IgD-negative memory B cell (primary cell): Measurements from ENCODE around the gene SDCCAG8. TPM values are rescaled to one million over a fixed set of nuclear protein-coding genes. Genes with fewer than 3 reads are reported as not detected.
A peak's percentile ranks its signal among the peaks of the same experiment; 100 is the strongest.
"Not testable (repeated sequence)": the region's sequence is repeated elsewhere in the genome, so short reads cannot be mapped to it uniquely, and the experiment has no call there.

Experiments used
- H3K27ac Mint-ChIP-seq, 3 donors: one replicate each; pipeline ENCODE4 v1.8.0; 2020 to 2022; ENCODE audit warnings: mild to moderate bottlenecking in 3 of 3, mixed read lengths in 3 of 3, moderate library complexity in 1 of 3
- H3K27me3 Mint-ChIP-seq: one replicate; pipeline ENCODE4 v1.8.0; 2021; ENCODE audit warnings: mixed read lengths
- H3K36me3 Mint-ChIP-seq: one replicate; pipeline ENCODE4 v1.8.0; 2020; ENCODE audit warnings: mild to moderate bottlenecking, mixed read lengths
- H3K4me1 Mint-ChIP-seq, 3 donors: one replicate each; pipeline ENCODE4 v1.8.0; 2020 to 2022; ENCODE audit warnings: mixed read lengths in 3 of 3, mild to moderate bottlenecking in 1 of 3
- H3K4me3 Mint-ChIP-seq, 4 donors: one replicate each; pipeline ENCODE4 v1.8.0; 2020 to 2022; ENCODE audit warnings: mild to moderate bottlenecking in 4 of 4, mixed read lengths in 4 of 4, moderate library complexity in 3 of 4
- H3K9me3 Mint-ChIP-seq, 3 donors: one replicate each; pipeline ENCODE4 v1.8.0; 2020 to 2021; ENCODE audit warnings: mixed read lengths in 3 of 3, mild to moderate bottlenecking in 1 of 3
- polyA plus RNA-seq: library from polyadenylated mRNA; unstranded; fragments of 300-500 nt; fragmentation: Illumina TruSeq; gene quantifications from one replicate; pipeline ENCODE4 v1.2.3, GENCODE V29; 2021

SDCCAG8 gene
- polyA plus RNA-seq, 1 donor from 2014 or later: 28.5 TPM

DNA sequence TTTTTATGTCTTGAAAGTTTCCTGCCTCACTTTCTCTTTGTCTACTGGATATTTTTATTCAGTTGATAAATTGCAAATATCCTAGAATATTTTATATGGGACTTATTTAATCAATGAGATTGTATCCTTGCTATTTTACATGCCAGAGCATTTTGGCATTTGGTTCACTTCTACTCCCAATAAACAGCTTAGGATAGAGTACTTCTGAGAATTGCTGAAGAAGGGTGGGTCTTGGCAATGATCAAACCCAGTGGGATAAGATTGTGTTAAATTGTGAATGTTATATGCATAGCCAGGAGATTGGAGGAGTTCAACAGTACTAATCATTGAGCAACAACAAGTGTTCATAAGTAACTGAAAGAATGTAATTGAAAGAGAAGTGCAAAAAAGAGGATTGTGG, 60.1 kb downstream of the SDCCAG8 start:
- no peak overlapping the region for H3K27ac Mint-ChIP-seq
- peaks cover 11 to 19% (median 19%) of the 10 kb centered on the region in 3 donors for H3K4me1 Mint-ChIP-seq
- no peaks in the 10 kb centered on the region for H3K27me3 Mint-ChIP-seq
- peaks cover 9% of the 10 kb centered on the region for H3K36me3 Mint-ChIP-seq
- no peak overlapping the region for H3K4me3 Mint-ChIP-seq
- H3K9me3 Mint-ChIP-seq: no peaks in the 10 kb centered on the region

DNA sequence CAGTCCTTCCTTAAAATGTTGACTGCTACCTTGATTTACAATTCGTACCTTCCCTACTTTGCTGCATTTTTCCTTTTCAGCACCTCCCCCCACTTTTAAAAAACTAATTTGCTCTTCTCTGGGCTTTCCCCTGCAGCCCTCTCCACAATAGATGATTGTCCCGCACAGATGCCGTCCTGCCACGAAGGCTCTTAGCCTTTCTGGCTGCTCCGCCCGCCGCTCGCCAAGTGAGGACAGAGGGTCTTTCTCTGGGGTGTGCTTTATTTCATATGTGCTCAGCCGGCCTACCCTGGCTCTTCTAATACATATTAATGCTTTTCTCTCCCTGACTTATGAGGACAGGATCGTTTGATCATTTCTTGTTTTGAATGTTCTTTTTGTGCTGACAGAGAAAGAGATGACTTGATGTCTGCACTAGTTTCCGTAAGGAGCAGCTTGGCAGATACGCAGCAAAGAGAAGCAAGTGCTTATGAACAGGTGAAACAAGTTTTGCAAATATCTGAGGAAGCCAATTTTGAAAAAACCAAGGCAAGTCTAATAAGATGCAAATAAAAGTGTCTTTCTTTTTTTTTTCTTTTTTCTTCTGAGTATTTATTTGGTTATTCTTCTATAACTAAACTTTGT, 60.6 kb downstream of the SDCCAG8 start:
- Mint-ChIP-seq H3K4me1 (peaks cover 11 to 19% (median 19%) of the 10 kb centered on the region in 3 donors), H3K9me3 (no peaks in the 10 kb centered on the region), H3K27ac (no peak overlapping the region), H3K27me3 (no peaks in the 10 kb centered on the region), H3K36me3 (peaks cover 9% of the 10 kb centered on the region), H3K4me3 (peak overlapping the region in 1 of 4 donors; percentile 31)

- Mint-ChIP-seq H3K4me1 (peaks cover 0 to 5% (median 2%) of the 10 kb centered on the region in 3 donors), H3K4me3 (no peak overlapping the region), H3K9me3 (no peaks in the 10 kb centered on the region), H3K27me3 (no peaks in the 10 kb centered on the region), H3K27ac (no peak overlapping the region), H3K36me3 (peaks cover 9% of the 10 kb centered on the region)
These were observed 64.4 kb downstream of the SDCCAG8 start for GRCh38 chr1:243320224-243320623.

DNA sequence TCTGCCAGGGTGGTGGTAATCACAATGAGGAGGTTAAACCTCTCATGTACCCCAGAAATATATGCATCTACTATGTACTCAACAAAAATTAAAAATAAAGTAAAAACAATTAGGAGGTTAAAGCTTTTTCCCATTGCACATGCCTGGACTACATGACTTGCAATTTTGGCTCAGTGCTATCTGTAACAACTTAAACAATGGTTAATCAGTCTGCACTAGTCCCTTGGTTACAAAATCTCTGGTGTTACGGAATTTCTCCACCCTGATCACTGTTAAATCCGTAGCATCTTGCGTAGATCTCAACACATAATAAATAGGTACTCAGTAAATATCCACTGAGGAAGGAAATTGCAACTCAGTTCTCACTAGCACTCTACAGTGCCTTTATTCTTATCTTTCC, 66.5 kb downstream of the SDCCAG8 start:
- no peaks in the 10 kb centered on the region for H3K27me3 Mint-ChIP-seq
- no peak overlapping the region for H3K27ac Mint-ChIP-seq
- peaks cover 0 to 1% (median 0%) of the 10 kb centered on the region in 3 donors for H3K4me1 Mint-ChIP-seq
- H3K9me3 Mint-ChIP-seq: no peaks in the 10 kb centered on the region
- H3K4me3 Mint-ChIP-seq: no peak overlapping the region
- peaks cover 2% of the 10 kb centered on the region for H3K36me3 Mint-ChIP-seq

DNA sequence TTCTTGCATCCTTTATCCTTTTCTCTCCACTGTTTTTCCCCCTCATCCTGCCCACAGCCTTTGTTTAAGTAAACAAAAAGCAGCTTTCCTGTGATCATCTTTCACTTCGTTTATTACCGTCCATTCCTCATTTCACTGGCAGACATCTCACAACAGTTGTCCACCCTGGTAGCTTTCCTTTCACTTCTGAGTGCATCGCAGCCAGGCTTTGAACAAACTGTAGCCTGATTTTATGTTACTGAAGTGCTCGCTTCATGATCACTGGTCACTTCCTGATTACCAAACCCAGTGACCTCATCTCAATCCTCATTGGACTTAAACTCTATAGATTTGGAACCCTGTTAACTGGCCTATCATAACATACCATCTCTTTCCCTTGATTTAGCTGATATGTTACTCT, 67.7 kb downstream of the SDCCAG8 start:
- Mint-ChIP-seq H3K27me3 (no peaks in the 10 kb centered on the region), H3K4me1 (peaks cover 0 to 1% (median 0%) of the 10 kb centered on the region in 3 donors), H3K9me3 (no peaks in the 10 kb centered on the region), H3K36me3 (peaks cover 2% of the 10 kb centered on the region), H3K27ac (no peak overlapping the region), H3K4me3 (no peak overlapping the region)

GRCh38 chr1:243325305-243325890, 69.6 kb downstream of the SDCCAG8 start:
- Mint-ChIP-seq H3K9me3 (no peaks in the 10 kb centered on the region), H3K27me3 (no peaks in the 10 kb centered on the region), H3K27ac (no peak overlapping the region), H3K4me3 (no peak overlapping the region), H3K4me1 (peaks cover 0 to 1% (median 0%) of the 10 kb centered on the region in 3 donors), H3K36me3 (no peaks in the 10 kb centered on the region)

- Mint-ChIP-seq H3K9me3 (no peaks in the 10 kb centered on the region), H3K4me1 (peaks cover 5 to 6% (median 5%) of the 10 kb centered on the region in 3 donors), H3K27ac (no peak overlapping the region), H3K4me3 (no peak overlapping the region), H3K36me3 (peaks cover 20% of the 10 kb centered on the region), H3K27me3 (no peaks in the 10 kb centered on the region)
These were observed 76.6 kb downstream of the SDCCAG8 start for GRCh38 chr1:243332440-243332839.

- no peaks in the 10 kb centered on the region for H3K27me3 Mint-ChIP-seq
- H3K27ac Mint-ChIP-seq: peak overlapping the region in 1 of 3 donors; percentile 71
- H3K4me3 Mint-ChIP-seq: no peak overlapping the region
- H3K36me3 Mint-ChIP-seq: peaks cover 21% of the 10 kb centered on the region
- peaks cover 5 to 6% (median 5%) of the 10 kb centered on the region in 3 donors for H3K4me1 Mint-ChIP-seq
- no peaks in the 10 kb centered on the region for H3K9me3 Mint-ChIP-seq
These were observed 79.5 kb downstream of the SDCCAG8 start for GRCh38 chr1:243335292-243335691.

GRCh38 chr1:243336163-243336562, 80.3 kb downstream of the SDCCAG8 start:
- Mint-ChIP-seq H3K36me3 (peaks cover 24% of the 10 kb centered on the region), H3K27ac (peak overlapping the region in 1 of 3 donors; percentile 12), H3K9me3 (no peaks in the 10 kb centered on the region), H3K27me3 (no peaks in the 10 kb centered on the region), H3K4me1 (peaks cover 5 to 7% (median 6%) of the 10 kb centered on the region in 3 donors), H3K4me3 (no peak overlapping the region)

GRCh38 chr1:243338848-243339247, 83.0 kb downstream of the SDCCAG8 start:
- not testable (repeated sequence) for H3K27me3 Mint-ChIP-seq, H3K4me1 Mint-ChIP-seq, H3K4me3 Mint-ChIP-seq, H3K9me3 Mint-ChIP-seq, H3K27ac Mint-ChIP-seq
- peaks cover 16% of the 10 kb centered on the region for H3K36me3 Mint-ChIP-seq

GRCh38 chr1:243341074-243341473, 85.2 kb downstream of the SDCCAG8 start:
- Mint-ChIP-seq H3K4me3 (no peak overlapping the region), H3K36me3 (peaks cover 11% of the 10 kb centered on the region), H3K27me3 (no peaks in the 10 kb centered on the region), H3K4me1 (peaks cover 6 to 10% (median 9%) of the 10 kb centered on the region in 3 donors), H3K9me3 (no peaks in the 10 kb centered on the region), H3K27ac (no peak overlapping the region)

DNA sequence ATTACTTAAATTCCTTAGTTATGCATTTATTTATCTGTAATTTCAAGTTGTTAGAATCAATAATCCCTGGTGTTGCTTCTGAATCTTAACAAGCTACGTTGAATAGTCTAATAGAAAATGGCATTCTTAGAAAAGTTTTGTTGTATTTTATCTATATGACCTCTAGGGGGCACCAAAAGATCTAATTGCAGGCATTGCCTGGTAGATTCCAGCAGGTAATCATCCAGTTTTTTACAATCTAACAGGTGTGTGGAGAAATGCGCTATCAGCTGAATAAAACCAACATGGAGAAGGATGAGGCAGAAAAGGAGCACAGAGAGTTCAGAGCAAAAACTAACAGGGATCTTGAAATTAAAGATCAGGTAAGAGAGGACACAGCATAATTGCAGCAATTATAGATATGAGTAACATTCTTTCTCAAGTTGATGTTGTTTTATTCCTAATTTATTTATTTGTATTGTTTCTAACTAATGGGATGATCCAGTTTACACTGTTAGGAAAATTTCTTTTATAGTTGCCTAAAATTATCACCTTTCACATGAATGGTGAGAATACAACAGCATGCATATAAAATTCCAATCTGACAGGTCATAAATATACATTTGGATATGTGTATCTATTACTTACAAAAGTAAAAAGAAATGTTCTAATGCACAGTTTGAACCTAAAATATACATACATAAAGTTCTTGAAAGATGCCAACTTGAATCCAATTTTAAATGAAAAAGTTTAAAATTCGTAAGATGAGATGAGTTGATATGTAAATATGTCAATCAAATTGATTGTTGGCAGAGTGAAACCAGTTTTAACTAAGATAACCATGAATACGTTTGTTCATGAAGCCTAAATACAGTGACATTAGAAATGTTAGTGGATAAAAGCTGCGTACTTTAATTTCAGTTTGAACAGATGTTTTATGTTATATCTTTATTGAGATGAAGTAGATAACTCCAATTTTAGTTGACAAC, 88.4 kb downstream of the SDCCAG8 start:
- Mint-ChIP-seq H3K9me3 (no peaks in the 10 kb centered on the region), H3K27me3 (no peaks in the 10 kb centered on the region), H3K36me3 (peaks cover 8% of the 10 kb centered on the region), H3K27ac (no peak overlapping the region), H3K4me3 (no peak overlapping the region), H3K4me1 (peaks cover 3 to 6% (median 5%) of the 10 kb centered on the region in 3 donors)

DNA sequence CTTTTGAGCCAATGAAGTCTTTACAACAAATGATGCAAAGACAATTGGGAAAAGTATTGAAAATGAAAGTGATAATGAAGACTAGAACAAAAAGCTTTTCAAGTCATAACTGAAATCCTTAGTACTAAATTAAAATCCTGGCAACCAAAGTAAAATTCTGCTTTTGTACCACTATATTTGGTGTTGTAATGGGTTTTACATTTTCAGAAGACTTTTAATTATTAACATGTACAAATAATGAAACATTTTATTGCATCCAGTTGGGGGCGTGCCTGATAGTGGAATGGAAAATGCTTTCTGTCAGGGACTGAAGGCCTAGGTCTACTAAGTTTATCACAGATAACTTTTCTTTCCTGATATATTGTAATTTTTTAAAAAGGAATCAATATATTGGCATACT, 89.4 kb downstream of the SDCCAG8 start:
- H3K27me3 Mint-ChIP-seq: no peaks in the 10 kb centered on the region
- no peak overlapping the region for H3K27ac Mint-ChIP-seq
- peaks cover 3 to 6% (median 5%) of the 10 kb centered on the region in 3 donors for H3K4me1 Mint-ChIP-seq
- H3K4me3 Mint-ChIP-seq: no peak overlapping the region
- no peaks in the 10 kb centered on the region for H3K9me3 Mint-ChIP-seq
- H3K36me3 Mint-ChIP-seq: peaks cover 7% of the 10 kb centered on the region

- H3K36me3 Mint-ChIP-seq: peaks cover 6% of the 10 kb centered on the region
- H3K27me3 Mint-ChIP-seq: no peaks in the 10 kb centered on the region
- peaks cover 3 to 5% (median 4%) of the 10 kb centered on the region in 3 donors for H3K4me1 Mint-ChIP-seq
- H3K4me3 Mint-ChIP-seq: no peak overlapping the region
- H3K27ac Mint-ChIP-seq: no peak overlapping the region
- H3K9me3 Mint-ChIP-seq: no peaks in the 10 kb centered on the region
These were observed 90.2 kb downstream of the SDCCAG8 start for GRCh38 chr1:243346016-243346415.

DNA sequence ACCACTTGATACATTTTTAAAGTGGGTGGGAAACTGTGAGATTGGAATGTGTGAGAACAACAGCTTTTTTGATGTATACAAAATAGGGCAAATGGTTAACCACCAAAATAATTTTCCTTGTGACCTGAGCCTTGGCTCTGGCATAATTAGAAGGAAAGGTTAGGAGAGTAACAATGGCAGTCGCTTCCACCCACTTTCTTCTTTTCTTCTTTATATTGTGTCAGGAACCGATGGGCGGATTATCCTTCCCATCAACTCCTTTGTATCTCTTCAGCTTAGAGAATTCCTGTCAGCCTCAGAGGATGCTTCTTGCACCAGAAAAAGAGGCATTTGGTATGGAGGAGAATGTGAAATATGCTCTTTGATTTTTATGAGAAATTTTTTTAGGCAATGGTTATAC, 90.6 kb downstream of the SDCCAG8 start:
- Mint-ChIP-seq H3K27me3 (no peaks in the 10 kb centered on the region), H3K4me3 (no peak overlapping the region), H3K36me3 (peaks cover 7% of the 10 kb centered on the region), H3K4me1 (peaks cover 3 to 5% (median 4%) of the 10 kb centered on the region in 3 donors), H3K9me3 (no peaks in the 10 kb centered on the region), H3K27ac (no peak overlapping the region)
